HL-60/S4 treated with retinoic acid at 250 ng/mL for 4 days and 3 days (cell line): ENCODE data around the gene GTF2H2C.
"Not testable (repeated sequence)": the region's sequence is repeated elsewhere in the genome, so short reads cannot be mapped to it uniquely, and the experiment has no call there.

ENCODE experiments used
- in situ Hi-C: fragments of 300-500 bp; cut with MboI; formaldehyde crosslinking; loops from 2 replicates; pipeline ENCODE4 v1.7.0; 2022; ENCODE audit warnings: low sequenced_read_pairs

The GTF2H2C gene

DNA sequence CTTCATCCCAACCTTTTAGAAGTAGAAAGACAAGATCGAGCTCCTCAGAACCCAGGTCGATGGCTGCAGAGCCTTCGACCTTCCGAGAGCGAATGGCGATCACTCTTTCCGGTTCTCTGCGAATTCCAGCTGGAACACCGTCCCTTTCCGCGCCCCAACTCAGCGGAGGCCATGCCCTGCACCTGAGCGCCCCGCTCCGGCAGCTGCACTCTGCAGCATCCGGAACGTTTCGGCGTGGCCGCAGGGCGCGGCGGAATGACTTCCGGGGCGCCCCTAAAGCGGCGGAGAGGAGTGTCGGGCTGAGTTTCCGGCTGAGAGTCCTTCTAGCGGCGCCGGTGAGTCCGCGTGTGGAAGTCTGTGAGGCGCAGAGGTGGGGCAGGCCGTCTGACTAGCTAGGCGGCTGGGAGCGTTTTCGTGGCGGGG lies at the start of gene GTF2H2C:
Gene GTF2H2C (plus strand): TSS at position 284 of the 423 bp plus-strand sequence. CDS start 4,942 bp downstream, outside the sequence.
- in situ Hi-C loops: not testable (repeated sequence)

DNA sequence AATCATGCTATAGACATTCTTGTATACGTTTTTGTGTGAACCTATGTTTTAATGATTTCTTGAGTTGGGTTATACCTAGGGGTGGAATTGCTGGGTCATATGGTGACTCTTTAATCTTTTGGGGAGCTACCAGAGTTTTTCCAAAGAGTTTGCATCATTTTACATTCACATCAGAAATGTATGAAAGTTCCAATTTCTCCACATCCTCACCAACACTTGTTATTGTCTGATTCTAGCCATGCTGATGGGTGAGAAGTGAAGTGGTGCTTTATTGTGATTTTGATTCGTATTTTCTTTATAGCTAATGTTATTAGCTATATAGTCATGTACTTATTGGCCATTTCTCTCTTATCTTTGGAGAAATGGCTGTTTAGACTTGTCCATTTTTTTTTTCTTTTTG lies 49.3 kb upstream of the GTF2H2C start:
- in situ Hi-C loops: no loop called here

DNA sequence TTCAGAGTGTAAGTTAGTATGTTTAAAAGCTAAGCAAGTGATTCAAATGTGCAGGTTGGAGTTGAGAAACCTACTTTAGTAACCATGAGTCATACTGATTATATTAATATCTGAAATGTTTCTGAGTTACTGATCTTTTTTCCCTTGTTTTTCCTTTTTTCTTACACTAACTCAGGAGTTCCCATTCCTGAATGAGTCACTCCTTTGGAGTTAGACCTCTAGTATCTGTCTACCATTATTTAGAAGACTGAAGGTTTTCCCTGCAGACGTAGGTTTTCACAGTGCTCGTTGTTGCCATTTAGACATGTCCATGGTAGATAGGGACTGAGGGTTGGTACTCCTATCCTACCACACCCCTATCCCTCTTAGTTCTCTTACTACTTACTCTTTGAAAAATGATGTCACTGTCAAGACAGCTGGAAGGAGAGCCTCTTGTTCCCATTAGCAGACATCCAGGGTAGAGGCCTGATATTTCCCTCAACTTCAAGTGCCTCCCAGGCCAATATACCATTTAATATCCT lies 47.2 kb upstream of the GTF2H2C start:
- in situ Hi-C loops: no loop called here

DNA sequence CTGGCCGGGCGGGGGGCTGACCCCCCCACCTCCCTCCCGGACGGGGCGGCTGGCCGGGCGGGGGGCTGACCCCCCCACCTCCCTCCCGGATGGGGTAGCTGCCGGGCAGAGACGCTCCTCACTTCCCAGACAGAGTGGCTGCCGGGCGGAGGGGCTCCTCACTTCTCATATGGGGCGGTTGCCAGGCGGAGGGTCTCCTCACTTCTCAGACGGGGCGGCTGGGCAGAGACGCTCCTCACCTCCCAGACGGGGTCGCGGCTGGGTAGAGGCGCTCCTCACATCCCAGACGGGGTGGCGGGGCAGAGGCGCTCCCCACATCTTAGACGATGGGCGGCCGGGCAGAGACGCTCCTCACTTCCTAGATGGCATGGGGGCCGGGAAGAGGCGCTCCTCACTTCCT lies 44.4 kb upstream of the GTF2H2C start:
- in situ Hi-C loops: not testable (repeated sequence)

DNA sequence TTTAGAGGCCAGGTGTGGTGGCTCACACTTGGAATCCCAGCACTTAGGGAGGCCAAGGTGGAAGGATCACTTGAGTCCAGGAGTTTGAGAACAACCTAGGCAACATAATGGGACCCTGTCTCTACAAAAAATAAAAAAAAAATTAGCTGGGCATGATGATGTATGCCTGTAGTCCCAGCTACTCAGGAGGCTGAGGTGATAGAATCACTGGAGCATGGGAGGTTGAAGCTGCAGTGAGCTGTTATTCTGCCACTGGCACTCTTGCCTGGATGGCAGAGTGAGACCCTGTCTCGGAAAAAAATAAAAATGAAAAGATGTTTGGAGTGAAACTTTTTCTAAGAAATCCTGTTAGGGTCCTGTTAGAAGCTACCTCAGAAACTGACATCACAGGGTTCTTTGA lies 43.2 kb upstream of the GTF2H2C start:
- in situ Hi-C loops: no loop called here

DNA sequence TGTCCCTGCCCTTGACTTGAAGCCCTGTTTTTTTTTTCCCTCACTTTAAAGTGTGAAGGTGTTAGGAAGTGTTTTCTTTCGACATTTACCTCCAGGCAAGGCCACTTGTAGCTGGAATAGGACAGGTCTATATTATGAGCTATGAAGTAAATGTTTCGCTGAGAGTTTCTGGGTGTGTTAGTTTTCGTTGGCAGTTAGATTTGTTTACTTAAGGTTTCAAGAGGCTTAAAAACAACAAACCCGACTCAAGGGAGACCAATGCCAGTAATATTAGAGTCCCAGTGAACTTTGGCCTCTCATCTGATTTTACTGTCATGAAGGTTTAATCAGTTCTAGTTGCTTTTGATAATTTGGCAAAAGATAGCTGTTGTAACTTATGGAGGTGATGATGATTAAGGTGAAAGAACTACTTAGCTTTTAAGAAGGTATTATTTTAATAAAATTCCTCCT lies 42.2 kb upstream of the GTF2H2C start:
- in situ Hi-C loops: no loop called here

DNA sequence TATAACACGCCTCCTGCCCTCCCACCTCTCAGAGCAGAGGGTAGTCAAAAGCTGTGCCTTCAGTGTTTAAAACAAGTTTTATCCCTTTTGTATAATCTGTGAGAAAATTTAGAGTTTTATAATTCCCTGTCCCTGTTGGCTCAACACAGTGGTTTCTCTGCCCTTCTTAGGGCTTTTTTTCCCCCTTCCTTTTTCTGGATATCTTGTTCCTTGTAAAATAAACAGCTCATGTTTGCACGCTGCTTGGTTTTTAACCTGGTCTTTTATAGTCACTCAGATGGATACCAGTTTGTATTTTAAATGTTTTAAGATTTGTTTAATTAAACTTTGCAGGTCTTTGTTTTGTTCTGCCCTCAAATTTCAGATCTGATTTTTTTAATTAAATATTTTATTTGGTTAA lies 40.7 kb upstream of the GTF2H2C start:
- in situ Hi-C loops: no loop called here

DNA sequence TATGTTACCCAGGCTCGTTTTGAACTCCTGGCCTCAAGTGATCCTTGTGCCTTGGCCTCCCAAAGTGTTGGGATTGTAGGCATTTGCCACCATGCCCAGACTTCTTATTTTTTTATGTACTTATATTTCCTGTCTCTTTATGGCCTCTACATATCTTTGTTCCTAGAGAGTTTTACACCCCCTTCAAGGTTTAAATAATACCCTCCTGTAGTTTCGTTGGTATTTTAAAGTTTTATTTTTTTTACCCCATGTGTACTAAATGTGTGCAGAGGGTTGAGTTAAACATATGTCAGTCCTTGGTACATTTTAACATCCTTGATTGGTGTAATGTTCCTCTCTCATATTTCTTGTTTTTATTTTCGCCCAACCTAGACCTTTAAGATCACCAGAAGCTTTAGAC lies 38.0 kb upstream of the GTF2H2C start:
- in situ Hi-C loops: no loop called here

DNA sequence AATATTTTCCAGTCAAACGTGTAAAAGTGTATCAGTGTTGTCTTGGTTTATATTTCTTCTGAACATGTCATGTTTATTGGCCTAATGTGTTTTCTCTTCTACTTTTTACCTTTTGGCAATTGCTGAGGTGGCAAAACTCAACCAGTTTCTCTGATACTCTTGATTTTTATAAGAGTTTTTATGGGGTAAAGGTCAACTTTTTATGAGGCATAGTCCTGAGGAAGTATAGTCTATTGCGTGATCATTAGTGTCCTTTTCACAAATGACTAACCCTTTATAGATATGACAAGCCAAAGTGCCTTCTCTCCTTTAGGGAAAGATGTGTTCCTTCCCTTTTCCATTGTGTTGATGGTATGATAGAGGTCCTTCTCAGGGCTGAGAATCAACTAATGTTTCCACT lies 34.5 kb upstream of the GTF2H2C start:
- in situ Hi-C loops: no loop called here

DNA sequence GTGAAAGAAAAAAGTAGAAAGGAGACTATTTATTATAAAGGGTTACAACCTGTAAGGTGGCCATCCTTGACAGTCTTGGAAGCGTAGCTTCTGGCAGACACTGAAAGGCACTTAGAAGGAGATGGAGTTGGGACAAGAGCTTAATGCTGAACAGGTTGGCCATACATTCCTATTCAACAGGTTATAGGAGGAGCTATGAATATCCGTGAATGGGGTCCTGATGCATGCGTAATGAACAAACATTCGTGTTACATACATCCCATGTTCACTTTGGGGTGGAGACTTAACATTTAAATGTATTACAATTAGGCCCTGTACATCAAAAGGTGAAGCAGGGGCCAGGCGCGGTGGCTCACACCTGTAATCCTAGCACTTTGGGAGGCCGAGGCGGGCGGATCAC lies 33.3 kb upstream of the GTF2H2C start:
- in situ Hi-C loops: no loop called here

DNA sequence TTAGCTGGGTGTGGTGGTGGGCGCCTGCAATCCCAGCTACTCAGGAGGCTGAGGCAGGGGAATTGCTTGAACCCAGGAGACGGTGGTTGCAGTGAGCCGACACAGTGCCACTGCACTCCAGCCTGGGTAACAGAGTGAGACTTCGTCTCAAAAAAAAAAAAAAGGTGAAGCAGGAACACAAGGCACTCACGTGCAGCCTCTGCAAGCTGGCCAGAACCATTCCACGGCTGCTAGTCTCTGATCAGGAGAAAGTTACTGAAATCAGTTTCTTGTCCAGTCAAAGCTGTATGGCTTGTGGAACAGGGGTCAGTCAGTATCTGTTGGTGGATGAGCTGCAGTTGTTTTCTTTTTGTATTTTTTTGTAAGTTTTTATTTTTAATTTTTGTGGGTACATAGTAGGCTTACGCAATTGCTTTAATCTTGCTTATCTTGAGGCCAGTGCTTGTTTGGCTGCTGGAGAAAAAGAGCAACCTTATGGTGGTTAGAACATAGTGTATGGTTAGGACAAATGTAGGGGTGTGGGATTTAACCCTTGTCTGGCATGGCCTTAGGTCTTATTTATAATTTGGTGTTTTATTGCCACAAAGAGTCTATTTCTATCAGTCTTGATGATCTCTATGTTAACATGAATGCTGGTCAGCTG lies 32.7 kb upstream of the GTF2H2C start:
- in situ Hi-C loops: no loop called here

DNA sequence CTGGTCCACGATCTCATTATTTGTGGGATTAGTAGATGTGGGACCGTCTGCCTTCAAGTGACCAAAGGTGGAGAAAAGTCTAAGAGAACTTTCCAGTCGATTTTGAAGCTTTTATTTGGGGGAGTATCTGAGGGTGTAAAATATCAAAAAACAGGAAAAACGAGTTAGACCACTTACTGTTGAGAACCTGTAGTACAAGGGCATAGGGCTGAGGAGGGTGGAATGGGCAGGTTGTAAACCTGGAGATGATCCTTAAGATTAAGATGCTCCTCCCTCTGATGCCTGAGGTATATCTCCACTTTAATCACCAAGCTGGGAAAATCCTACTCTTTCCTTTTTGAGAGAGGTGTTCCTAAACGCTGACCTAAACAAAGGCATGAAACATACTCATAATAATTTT lies 32.0 kb upstream of the GTF2H2C start:
- in situ Hi-C loops: no loop called here

DNA sequence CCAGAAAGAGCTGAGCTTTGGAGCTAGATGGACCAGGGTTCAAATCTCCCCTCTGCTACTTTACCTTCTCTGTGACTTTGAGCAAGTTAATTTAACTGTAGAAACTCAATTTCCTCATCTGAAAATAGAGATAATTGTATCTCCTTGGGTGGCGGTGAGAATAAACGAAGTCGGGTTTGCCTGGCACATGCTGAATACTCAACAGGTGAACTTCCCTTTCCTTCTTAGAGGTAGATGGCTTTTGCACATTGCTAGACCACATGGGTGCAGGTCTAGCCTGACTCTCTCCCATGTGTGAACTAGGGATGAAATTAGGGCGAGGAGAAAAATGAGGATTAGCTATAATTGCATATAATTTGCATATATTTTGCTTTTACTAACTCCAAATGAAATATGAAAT lies 31.4 kb upstream of the GTF2H2C start:
- in situ Hi-C loops: no loop called here

DNA sequence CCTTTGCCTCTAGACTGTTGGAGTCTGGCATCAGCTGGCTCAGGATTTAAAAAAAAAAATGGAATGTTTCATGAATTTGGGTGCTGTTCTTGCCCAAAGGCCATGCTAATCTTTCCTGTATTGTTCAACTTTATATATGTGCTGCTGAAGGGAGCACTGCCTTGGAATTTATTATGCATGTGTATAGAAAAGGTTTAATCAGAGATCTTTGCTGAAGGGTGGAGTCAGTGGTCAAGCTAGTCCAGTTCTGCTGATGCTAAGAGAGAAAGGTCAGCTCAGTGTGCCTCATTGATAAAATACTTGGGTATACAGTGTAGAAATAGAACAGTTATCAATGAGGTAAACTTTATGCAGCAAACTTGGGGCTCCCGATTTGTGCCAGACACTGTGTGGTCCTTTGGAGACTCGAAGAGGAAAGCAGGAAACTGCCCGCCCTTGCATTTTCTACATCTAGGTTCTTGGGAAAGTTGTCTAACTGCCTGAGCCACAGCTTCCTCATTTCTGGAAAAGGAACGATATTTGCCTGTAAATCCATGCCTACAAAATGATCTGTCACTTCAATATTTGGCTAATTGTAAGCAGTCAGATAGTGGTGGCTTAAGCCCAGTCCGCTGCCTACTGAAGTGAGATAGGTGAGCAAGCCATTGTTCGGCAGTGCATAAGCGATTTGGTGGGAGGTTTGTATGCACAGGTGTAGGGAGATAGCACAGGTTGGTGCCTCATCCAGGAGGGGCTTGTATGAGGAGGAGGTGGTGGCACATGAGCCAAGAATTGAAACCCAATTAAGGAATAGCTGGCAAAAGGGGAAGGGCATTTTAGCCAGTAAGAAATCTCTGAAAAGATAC lies 29.2 kb upstream of the GTF2H2C start:
- in situ Hi-C loops: no loop called here

DNA sequence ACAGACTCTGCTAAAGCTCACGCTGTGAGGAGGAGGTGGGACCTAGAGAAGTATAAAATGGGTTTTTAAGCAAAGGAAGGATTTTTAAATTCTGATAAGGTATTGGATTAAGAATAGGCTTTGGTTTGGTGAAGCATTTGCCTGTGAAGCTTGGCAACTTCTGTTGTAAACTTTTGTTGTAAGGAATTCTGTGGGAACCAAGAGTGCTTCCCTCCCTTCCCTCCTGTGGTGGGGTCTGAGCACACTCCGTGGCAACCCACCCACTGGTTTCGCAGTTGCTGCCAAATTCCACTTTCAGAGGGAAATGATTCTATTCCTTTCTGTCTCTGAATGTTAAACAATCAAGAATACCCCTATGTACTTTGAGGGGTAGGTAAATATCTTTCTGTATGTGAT lies 28.6 kb upstream of the GTF2H2C start:
- in situ Hi-C loops: no loop called here

DNA sequence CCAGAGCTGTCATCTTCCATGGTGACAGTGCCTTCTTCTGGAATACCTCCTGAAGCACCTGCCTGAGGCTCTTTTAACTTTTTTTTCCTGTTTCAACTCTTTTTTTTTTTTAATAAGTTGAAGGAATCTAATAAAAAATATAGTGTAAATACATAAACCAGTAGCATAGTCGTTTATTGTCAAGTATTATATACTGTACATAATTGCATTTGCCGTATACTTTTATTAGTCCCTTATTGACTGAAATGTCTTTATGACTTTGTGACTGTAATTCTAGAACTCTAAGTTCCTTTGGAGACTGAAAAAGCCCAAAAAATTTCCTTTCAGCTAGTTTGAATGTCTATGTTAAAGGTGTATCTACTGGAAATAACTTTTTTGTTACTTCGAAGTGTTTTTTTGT lies 22.1 kb upstream of the GTF2H2C start:
- in situ Hi-C loops: not testable (repeated sequence)

DNA sequence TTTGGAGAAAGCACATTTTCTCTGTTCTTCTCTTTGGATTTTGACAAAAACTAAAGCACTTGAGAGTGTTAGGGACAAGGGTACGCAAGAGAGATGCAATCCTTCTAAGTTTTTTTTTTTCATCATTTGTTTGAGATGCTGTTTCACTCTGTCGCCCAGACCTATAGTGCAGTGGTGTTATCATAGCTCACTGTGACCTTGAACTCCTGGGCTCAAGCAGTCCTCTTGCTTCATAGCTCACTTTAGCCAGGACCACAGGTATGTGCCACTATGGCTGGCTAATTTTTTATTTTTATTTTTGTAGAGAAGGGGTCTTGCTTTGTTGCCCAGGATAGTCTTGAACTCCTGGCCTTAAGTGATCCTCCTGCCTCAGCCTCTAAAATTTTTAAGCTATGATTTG lies 21.3 kb upstream of the GTF2H2C start:
- in situ Hi-C loops: not testable (repeated sequence)

DNA sequence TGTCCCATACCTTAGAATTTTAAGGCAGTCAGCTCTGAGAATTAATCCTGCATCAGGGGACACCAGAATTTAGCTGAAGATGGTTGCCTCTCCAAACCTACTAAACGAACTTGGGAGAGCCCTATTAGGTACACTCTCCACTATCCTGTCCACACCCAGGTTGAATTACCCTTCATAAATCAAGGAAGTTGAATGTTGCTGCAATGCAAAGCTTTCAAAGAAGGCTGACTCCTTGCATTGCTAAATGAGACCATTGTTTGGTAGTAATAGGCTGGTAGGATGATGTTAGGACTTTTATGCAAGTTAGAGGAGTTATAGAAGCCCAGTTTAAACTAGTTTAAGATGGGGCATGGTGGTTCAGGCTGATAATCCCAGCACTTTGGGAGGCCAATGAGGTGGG lies 18.6 kb upstream of the GTF2H2C start:
- in situ Hi-C loops: not testable (repeated sequence)

DNA sequence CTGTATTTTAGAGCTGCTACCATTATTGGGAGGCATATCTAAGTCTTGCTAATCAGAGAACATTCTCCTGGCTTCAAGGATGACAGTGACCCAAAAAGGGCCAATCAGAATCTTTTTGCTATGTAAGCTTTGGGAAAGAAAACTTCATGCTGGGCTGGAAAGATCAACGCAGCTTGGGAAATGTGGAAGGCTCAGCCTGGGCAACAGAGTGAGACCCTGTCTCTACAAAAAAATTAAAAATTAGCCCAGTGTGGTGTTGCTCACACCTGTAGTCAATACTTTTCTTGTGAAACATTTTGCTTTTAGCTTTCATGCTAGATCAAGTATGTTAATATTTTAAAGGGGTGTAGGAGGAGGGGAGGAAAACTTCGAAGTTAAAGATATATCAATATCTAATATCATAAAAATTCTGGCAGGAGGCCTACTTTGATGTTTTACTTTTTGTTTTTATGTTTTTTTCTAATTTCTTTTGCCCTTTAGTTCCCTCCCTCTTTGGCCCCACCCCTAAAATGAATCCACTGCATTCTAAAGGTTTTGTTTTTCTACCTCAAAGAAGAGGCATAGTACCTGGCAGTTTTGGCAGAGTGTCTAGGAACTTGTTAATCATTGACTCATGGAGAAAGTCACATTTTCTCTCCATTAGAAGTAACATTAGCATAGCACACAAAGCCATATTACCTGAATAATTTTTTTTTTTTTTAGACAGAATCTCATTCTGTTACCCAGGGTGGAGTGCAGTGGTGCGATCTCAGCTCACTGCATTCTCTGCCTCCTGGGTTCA lies 17.0 kb upstream of the GTF2H2C start:
- in situ Hi-C loops: not testable (repeated sequence)

DNA sequence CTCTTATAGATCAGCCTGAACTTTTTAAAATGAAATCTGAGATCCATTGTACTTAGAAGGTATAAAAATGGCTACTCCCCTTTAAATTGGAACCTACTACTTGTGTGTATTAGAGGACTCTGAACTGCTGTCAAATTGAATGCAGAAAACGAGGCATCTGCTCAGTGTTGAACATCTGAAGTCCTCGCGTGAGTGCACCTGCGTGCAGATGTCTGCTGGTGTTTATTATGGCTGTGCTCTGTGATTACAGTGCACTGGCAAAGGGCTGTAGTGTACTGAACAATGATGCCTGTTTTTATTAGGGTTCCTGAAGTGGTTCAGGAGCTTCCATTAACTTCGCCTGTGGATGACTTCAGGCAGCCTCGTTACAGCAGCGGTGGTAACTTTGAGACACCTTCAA lies 15.4 kb upstream of the GTF2H2C start:
- in situ Hi-C loops: not testable (repeated sequence)
